ENCODE results near the gene RGL1. TPM values are rescaled to one million over a fixed set of nuclear protein-coding genes. Genes with fewer than 3 reads are reported as not detected.

Gene RGL1
- total and polyA plus RNA-seq, 9 of the 15 experiments (the other 6 are each of a cell fraction or from before 2014, with no cell fraction given) = under 0.01 to 0.07 (median 0.04) TPM

GRCh38 chr1:183942933-183943693 is 138.2 kb downstream of the RGL1 start (continued):
- TF ChIP-seq, protein P1, sequence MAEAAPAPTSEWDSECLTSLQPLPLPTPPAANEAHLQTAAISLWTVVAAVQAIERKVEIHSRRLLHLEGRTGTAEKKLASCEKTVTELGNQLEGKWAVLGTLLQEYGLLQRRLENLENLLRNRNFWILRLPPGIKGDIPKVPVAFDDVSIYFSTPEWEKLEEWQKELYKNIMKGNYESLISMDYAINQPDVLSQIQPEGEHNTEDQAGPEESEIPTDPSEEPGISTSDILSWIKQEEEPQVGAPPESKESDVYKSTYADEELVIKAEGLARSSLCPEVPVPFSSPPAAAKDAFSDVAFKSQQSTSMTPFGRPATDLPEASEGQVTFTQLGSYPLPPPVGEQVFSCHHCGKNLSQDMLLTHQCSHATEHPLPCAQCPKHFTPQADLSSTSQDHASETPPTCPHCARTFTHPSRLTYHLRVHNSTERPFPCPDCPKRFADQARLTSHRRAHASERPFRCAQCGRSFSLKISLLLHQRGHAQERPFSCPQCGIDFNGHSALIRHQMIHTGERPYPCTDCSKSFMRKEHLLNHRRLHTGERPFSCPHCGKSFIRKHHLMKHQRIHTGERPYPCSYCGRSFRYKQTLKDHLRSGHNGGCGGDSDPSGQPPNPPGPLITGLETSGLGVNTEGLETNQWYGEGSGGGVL (CRISPR knock-in tag; IDR thresholded peaks at IDR 0.05) = no peak
- TF ChIP-seq ZKSCAN8 (CRISPR knock-in tag; IDR thresholded peaks at IDR 0.05) (no peak), ZNF780A (CRISPR knock-in tag; IDR thresholded peaks at IDR 0.05) (no peak), SRSF3 (IDR thresholded peaks at IDR 0.05; ENCODE audit: insufficient read depth, low read length) (no peak), MEF2D (tag; conservative IDR thresholded peaks at IDR 0.05; ENCODE audit: low read depth) (no peak), MEIS2 (IDR thresholded peaks at IDR 0.05; ENCODE audit: partially characterized antibody) (peak; percentile 40), CEBPG (CRISPR knock-in tag; IDR thresholded peaks at IDR 0.05) (peak; percentile 42; the same call in 1 of the 2 replicates), CEBPG (tag; conservative IDR thresholded peaks at IDR 0.05 in 1 of 2, IDR thresholded peaks at IDR 0.05 in 1 of 2) (peak; percentile 69 to 71), ZSCAN32 (CRISPR knock-in tag; IDR thresholded peaks at IDR 0.05) (no peak), ZNF512 (tag; IDR thresholded peaks at IDR 0.05) (peak; percentile 73), FOSL1 (tag; conservative IDR thresholded peaks at IDR 0.05) (peak; percentile 59), CREB1 (IDR thresholded peaks at IDR 0.05) (no peak), CREB1 (CRISPR knock-in tag; IDR thresholded peaks at IDR 0.05) (peak; percentile 37; the same call in 1 of the 2 replicates), SRSF1 (IDR thresholded peaks at IDR 0.05; ENCODE audit: low read depth, low read length) (no peak), TOE1 (IDR thresholded peaks at IDR 0.05; ENCODE audit: borderline replicate concordance) (peak; percentile 69; the same call in 1 of the 2 replicates), TOE1 (CRISPR knock-in tag; IDR thresholded peaks at IDR 0.05; ENCODE audit: borderline replicate concordance, low read depth) (no peak), PHF20 (IDR thresholded peaks at IDR 0.05; ENCODE audit: partially characterized antibody) (no peak)
- TF ChIP-seq, protein P2, sequence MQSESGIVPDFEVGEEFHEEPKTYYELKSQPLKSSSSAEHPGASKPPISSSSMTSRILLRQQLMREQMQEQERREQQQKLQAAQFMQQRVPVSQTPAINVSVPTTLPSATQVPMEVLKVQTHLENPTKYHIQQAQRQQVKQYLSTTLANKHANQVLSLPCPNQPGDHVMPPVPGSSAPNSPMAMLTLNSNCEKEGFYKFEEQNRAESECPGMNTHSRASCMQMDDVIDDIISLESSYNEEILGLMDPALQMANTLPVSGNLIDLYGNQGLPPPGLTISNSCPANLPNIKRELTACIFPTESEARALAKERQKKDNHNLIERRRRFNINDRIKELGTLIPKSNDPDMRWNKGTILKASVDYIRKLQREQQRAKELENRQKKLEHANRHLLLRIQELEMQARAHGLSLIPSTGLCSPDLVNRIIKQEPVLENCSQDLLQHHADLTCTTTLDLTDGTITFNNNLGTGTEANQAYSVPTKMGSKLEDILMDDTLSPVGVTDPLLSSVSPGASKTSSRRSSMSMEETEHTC (IDR thresholded peaks at IDR 0.05) = 0 out of 2 replicates have a peak, but pooled peaks have one; percentile 22
- TF ChIP-seq, protein P3, sequence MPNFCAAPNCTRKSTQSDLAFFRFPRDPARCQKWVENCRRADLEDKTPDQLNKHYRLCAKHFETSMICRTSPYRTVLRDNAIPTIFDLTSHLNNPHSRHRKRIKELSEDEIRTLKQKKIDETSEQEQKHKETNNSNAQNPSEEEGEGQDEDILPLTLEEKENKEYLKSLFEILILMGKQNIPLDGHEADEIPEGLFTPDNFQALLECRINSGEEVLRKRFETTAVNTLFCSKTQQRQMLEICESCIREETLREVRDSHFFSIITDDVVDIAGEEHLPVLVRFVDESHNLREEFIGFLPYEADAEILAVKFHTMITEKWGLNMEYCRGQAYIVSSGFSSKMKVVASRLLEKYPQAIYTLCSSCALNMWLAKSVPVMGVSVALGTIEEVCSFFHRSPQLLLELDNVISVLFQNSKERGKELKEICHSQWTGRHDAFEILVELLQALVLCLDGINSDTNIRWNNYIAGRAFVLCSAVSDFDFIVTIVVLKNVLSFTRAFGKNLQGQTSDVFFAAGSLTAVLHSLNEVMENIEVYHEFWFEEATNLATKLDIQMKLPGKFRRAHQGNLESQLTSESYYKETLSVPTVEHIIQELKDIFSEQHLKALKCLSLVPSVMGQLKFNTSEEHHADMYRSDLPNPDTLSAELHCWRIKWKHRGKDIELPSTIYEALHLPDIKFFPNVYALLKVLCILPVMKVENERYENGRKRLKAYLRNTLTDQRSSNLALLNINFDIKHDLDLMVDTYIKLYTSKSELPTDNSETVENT (CRISPR knock-in tag; IDR thresholded peaks at IDR 0.05) = no peak

Measured in K562 (cell line).